Peyer's patch (tissue), 4 donors: ENCODE data around the gene GDF7. TPM values are rescaled to one million over a fixed set of nuclear protein-coding genes. Genes with fewer than 3 reads are reported as not detected.

ENCODE experiments used
- DNase-seq, 3 donors: peaks; one replicate each; pipeline ENCODE4 v3.0.0-alpha.2; 2017 to 2019
- H3K27ac ChIP-seq, 4 donors: fragments of 200-600 bp; sonication (generic); one replicate each; pipeline ENCODE4 v1.5.1; 2016 to 2019
- H3K27me3 ChIP-seq, 2 donors: fragments of 200-600 bp; sonication (generic); one replicate each; pipeline ENCODE4 v1.5.1; 2019
- H3K36me3 ChIP-seq, 3 donors: fragments of 200-600 bp; sonication (generic); one replicate each; pipeline ENCODE4 v1.5.1; 2016 to 2019
- H3K4me1 ChIP-seq, 4 donors: fragments of 200-600 bp; sonication (generic); one replicate each; pipeline ENCODE4 v1.5.1; 2016 to 2019
- H3K4me3 ChIP-seq, 4 donors: fragments of 200-600 bp; sonication (generic); 1 replicate in 3 of 4; 2 replicates in 1 of 4; pipeline ENCODE4 v1.5.1; 2016 to 2019; ENCODE audit warnings: mild to moderate bottlenecking in 1 of 4
- H3K9me3 ChIP-seq, 4 donors: fragments of 200-600 bp; sonication (generic); one replicate each; pipeline ENCODE4 v1.5.1; 2016 to 2019; ENCODE audit warnings: mild to moderate bottlenecking in 1 of 4
- CTCF ChIP-seq, 6 experiments: fragments of 450-650 bp in 4 of 6; fragments of 200-600 bp in 2 of 6; sonication (generic) in 1 of 6; IDR thresholded peaks; one replicate each; pipeline ENCODE4 v1.5.1; 2017 to 2019; ENCODE audit warnings: antibody characterized with exemption in 6 of 6, mild to moderate bottlenecking in 3 of 6, moderate library complexity in 1 of 6
- POLR2A ChIP-seq, 2 donors: fragments of 450-650 bp; IDR thresholded peaks; one replicate each; pipeline ENCODE4 v1.5.1; 2017; ENCODE audit warnings: antibody characterized with exemption in 2 of 2, mild to moderate bottlenecking in 2 of 2, moderate library complexity in 2 of 2
- total RNA-seq, 4 donors: library from RNA; depleted of rRNA; stranded (reverse); fragments of >200 nt; gene quantifications; one replicate each; pipeline ENCODE4 v1.1.0, GENCODE V29; 2016

GDF7 gene
- total RNA-seq, 4 donors from 2014 or later, result 0.09 to 1.7 (median 0.38) TPM

- Histone ChIP-seq H3K4me1 (peaks cover 4 to 35% (median 4%) of the 10 kb centered on the region in 4 donors), H3K36me3 (no peaks in the 10 kb centered on the region), H3K27ac (no peak overlapping the region), H3K9me3 (no peaks in the 10 kb centered on the region), H3K27me3 (peaks cover 4 to 42% of the 10 kb centered on the region in 2 donors), H3K4me3 (no peak overlapping the region)
- DNase-seq, result no peak
- TF ChIP-seq POLR2A (IDR thresholded peaks at IDR 0.05), result no peak
- TF ChIP-seq CTCF (IDR thresholded peaks at IDR 0.05), result no peak
Measured at GRCh38 chr2:20671736-20672080, 4.8 kb downstream of the GDF7 start.

GRCh38 chr2:20672201-20672951 is 5.4 kb downstream of the GDF7 start:
- peaks cover 4 to 39% of the 10 kb centered on the region in 2 donors for H3K27me3 ChIP-seq
- peak overlapping the region in 2 of 4 donors; percentile 11 to 25 for H3K27ac ChIP-seq
- peaks cover 4 to 33% (median 4%) of the 10 kb centered on the region in 4 donors for H3K4me1 ChIP-seq
- DNase-seq, result peak in 1 of 3 donors; percentile 48
- no peaks in the 10 kb centered on the region for H3K9me3 ChIP-seq
- H3K36me3 ChIP-seq, result no peaks in the 10 kb centered on the region
- TF ChIP-seq POLR2A (IDR thresholded peaks at IDR 0.05) (no peak), CTCF (IDR thresholded peaks at IDR 0.05) (no peak)
- H3K4me3 ChIP-seq, result no peak overlapping the region

- Histone ChIP-seq H3K4me1 (peaks cover 0 to 33% (median 4%) of the 10 kb centered on the region in 4 donors), H3K4me3 (no peak overlapping the region), H3K36me3 (no peaks in the 10 kb centered on the region), H3K27ac (peak overlapping the region in 1 of 4 donors; percentile 38), H3K27me3 (peaks cover 4 to 34% of the 10 kb centered on the region in 2 donors), H3K9me3 (no peaks in the 10 kb centered on the region)
- no peak for TF ChIP-seq CTCF (IDR thresholded peaks at IDR 0.05)
- no peak for TF ChIP-seq POLR2A (IDR thresholded peaks at IDR 0.05)
- DNase-seq, result no peak
Measured at GRCh38 chr2:20673686-20674308, 6.9 kb downstream of the GDF7 start.

- TF ChIP-seq CTCF (IDR thresholded peaks at IDR 0.05) (no peak), POLR2A (IDR thresholded peaks at IDR 0.05) (no peak)
- Histone ChIP-seq H3K27me3 (peaks cover 4 to 33% of the 10 kb centered on the region in 2 donors), H3K36me3 (no peaks in the 10 kb centered on the region), H3K4me1 (peaks cover 0 to 33% (median 4%) of the 10 kb centered on the region in 4 donors), H3K9me3 (no peaks in the 10 kb centered on the region), H3K27ac (peak overlapping the region in 2 of 4 donors; percentile 38 to 56), H3K4me3 (no peak overlapping the region)
- DNase-seq, result no peak
Measured at GRCh38 chr2:20674309-20674965, 7.5 kb downstream of the GDF7 start.

GRCh38 chr2:20674974-20675679 is 8.2 kb downstream of the GDF7 start:
- no peaks in the 10 kb centered on the region for H3K36me3 ChIP-seq
- TF ChIP-seq POLR2A (IDR thresholded peaks at IDR 0.05), result no peak
- no peak for TF ChIP-seq CTCF (IDR thresholded peaks at IDR 0.05)
- peak overlapping the region in 3 of 4 donors; percentile 56 to 80 (median 74) for H3K27ac ChIP-seq
- no peaks in the 10 kb centered on the region for H3K9me3 ChIP-seq
- peak in 1 of 3 donors; percentile 46 for DNase-seq
- H3K4me1 ChIP-seq, result peaks cover 0 to 32% (median 4%) of the 10 kb centered on the region in 4 donors
- H3K4me3 ChIP-seq, result no peak overlapping the region
- peaks cover 4 to 26% of the 10 kb centered on the region in 2 donors for H3K27me3 ChIP-seq
